Skin of body (tissue), 2 donors: Measurements from ENCODE around the gene HK1. TPM values are rescaled to one million over a fixed set of nuclear protein-coding genes. Genes with fewer than 3 reads are reported as not detected.
"Not testable (repeated sequence)": the region's sequence is repeated elsewhere in the genome, so short reads cannot be mapped to it uniquely, and the experiment has no call there.

Experiments used
- DNase-seq: peaks from one replicate; lab custom pipeline; 2025; lab: John Stamatoyannopoulos, UW
- total RNA-seq: library from RNA; depleted of rRNA; stranded (reverse); fragments of >200 nt; gene quantifications from one replicate; pipeline ENCODE4 v1.2.3, GENCODE V29; 2014

The HK1 gene
- total RNA-seq, 1 donor from 2014 or later = 50.6 TPM

- not testable (repeated sequence) for DNase-seq
Observed at GRCh38 chr10:69308304-69308703, 30.0 kb downstream of the HK1 start.

GRCh38 chr10:69311309-69311708 lies 33.0 kb downstream of the HK1 start:
- DNase-seq = no peak

GRCh38 chr10:69312528-69312927 lies 34.2 kb downstream of the HK1 start:
- DNase-seq = no peak

DNA sequence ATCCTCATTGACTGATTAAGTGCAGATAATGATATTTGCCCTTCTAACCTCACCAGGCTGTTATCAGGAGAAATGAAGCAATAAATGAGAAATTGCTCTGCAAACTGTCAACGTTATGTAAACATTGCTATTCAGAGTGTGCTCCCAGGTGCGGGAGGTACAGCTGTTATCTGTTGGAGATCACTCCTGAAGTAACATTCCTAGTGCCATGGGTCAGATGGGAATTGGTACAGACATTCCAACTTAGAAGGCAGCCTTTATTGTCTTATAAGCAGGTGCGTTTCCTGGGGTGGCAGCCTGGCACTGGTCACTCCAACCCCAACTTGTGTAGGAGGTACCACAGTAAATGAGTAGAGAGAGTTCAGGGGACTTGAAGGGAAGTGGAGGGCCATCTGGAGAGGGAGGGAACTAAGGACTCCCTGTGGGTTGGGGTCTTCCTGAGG lies 36.8 kb downstream of the HK1 start:
- no peak for DNase-seq

DNA sequence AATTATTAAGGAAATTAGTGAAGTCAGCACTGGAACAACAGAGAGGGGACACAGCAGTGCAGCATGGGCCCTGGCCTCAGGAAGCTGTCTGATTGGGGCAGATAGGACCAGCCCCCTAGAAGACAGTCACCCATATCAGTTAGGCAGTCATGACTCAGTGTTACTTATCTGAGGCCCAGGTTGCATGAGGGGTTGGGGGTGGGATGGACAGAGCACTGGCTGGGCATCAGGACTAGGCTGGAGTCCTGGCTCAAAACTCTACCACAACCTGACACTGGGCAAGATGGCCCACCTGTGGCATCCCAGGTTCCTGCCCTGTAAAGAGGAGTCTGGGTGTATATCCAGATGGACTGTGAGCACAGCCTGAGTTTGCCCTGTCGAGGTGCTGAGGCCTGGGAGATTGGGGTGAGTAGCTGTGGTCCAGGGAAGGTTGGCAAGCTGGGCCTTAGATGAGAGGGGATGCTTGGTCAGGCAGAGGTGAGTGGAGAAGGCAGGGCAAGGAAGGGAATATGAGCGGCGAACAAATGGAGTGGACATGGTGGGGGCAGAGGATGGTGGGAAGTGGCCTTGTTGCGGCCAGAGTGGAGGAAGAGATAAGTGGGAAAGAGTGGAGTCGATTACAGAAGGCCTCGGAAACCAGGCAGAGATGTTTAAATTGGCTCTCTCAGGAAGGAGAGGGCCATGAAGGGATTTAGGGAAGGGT lies 37.5 kb downstream of the HK1 start:
- DNase-seq = no peak

GRCh38 chr10:69316313-69317059 lies 38.2 kb downstream of the HK1 start:
- DNase-seq = no peak

- DNase-seq = no peak
Observed at GRCh38 chr10:69317175-69317604, 38.9 kb downstream of the HK1 start.

- DNase-seq = no peak
Observed at GRCh38 chr10:69317626-69318105, 39.4 kb downstream of the HK1 start.

DNA sequence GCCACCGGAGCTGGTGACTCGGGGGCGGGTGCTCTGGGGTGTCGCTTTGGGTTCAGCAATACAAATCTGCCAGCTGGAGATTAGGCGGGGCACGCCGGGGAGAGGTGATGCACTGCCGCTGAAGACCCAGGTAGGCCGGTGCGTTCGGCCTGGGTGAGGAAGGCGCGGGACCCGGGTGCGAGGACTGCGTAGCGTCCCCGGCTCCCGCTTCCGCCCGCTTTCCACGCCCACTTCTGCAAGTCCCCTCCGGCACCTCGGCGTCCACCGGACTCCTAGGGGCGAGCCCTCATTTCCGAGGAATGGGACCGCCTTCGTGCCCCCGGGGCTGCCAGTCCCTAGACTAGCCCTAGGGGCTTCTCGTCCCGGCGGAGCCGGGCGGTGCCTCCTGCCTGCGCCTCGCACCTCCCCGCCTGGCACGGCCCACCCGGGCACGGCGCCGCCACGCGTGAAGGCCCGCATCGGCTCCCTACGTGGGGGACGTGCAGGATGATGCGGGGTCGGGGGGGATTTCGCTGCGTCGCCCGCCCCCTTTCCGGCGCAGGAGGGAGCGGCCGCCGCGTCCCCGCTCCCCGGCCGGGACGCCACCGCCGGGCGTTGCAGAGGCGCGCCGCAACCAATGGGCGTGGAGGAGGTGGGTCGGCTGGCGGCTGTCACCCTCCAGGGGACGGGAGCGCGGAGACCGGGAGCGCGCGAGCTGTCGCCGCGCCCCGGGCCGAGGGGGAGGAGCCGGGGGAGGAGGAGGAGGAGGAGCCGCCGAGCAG lies 40.0 kb downstream of the HK1 start:
- DNase-seq = peak; percentile 80

DNA sequence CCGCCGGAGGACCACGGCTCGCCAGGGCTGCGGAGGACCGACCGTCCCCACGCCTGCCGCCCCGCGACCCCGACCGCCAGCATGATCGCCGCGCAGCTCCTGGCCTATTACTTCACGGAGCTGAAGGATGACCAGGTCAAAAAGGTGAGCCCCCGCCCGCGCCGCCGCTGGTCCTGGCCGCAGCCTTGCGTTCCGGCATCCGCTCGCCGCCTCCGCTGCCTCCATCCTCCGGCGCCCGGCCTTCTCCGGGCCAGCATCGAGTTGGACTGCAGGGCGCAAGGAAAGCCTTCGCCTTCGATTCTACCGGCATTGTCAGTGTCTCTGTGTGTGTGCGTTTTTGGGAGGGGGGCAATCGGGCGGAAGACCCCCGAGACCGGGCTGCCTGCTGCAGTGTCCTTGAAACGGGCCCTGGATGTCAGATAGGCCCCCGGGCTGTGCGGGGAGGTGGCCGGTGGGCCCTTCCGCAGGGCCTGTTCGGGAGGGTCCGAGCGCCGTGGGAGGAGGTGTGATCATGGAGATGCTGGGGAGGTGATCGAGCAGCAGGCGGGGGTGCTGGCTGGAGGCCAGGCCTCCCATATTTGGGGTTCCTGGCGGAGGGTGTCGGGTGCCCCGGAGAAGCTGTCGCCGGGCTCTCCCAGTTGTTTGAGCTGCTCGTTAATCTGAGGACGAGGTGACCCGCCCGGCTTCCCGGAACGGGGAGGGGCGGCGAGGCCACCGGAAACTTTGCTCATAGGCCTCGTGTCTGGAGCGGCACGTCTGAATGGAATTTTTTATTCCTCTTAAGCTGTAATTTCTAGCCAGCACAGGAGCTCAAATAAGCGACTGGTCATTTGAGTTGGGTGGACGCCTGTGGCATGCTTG lies 40.8 kb downstream of the HK1 start:
- peak; percentile 53 for DNase-seq

GRCh38 chr10:69319841-69320316 lies 41.6 kb downstream of the HK1 start:
- no peak for DNase-seq

- DNase-seq = no peak
Observed at GRCh38 chr10:69320521-69320920, 42.2 kb downstream of the HK1 start.

DNA sequence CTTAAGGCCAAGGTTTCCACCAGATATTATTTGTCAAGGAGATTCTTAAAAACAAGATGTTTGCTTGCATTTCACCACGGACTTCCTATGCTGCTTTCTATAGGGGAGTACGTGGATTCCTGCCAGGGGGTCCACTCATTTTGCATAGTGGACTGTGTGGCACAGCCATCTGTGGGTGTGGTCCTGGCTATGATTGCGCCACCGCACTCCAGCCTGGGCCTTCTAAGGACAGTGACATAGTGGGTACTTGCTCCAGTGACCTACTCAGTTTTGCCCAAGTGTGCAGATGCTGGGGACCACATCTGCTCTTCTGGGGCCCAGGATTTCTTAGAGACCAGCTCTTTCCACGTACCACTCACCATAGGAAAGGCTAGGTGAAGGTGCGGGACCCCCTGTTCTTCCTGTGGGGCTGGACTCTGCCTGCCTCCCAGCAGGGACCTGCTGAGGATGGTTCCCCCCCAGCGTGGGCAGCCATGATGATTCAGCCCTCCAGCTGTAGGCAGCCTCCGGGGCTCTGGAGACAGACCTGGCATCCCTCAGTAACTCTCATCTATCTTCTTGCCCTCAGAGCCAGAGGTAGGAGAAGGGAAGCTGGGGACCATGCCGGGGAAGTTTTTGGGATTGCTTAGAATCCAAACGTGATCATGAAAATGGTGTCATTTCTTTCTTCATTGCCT lies 42.9 kb downstream of the HK1 start:
- no peak for DNase-seq

GRCh38 chr10:69321865-69322264 lies 43.6 kb downstream of the HK1 start:
- no peak for DNase-seq

DNA sequence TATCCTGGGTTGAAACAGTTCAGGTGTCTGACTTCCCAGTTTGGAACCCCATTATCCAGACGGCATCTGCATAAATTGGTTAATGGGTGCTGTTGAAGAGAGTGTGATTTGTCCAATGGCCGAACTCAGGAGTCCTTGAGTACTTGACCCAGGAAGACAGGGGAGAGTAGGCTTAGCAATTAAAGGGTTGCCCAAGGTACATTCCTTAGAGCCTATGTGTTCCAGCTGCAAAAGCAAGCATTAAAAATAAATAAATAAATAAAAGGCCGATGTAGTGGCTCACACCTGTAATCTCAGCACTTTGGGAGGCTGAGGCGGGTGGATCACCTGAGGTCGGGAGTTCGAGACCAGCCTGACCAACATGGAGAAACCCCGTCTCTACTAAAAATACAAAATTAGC lies 44.0 kb downstream of the HK1 start:
- not testable (repeated sequence) for DNase-seq

GRCh38 chr10:69323622-69324021 lies 45.3 kb downstream of the HK1 start:
- no peak for DNase-seq

DNA sequence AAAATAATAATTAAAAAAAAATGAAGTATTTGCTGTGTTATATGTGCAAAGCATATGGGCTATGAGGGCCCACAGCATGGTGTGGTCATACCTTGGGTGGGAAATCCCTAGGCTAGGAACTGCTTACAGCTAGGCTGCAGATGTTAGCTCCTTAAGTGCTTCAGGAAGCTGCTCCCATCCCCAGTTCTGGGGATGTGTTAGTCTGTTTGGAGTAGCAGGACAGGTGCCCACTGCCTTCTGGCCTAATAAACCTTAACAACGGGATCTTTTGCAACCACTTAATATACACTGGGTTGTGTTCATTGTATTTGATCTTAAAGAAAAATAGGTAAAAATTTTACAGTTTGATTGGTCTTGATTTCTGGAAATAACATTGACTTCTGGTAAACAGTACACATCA lies 46.3 kb downstream of the HK1 start:
- DNase-seq = no peak

DNA sequence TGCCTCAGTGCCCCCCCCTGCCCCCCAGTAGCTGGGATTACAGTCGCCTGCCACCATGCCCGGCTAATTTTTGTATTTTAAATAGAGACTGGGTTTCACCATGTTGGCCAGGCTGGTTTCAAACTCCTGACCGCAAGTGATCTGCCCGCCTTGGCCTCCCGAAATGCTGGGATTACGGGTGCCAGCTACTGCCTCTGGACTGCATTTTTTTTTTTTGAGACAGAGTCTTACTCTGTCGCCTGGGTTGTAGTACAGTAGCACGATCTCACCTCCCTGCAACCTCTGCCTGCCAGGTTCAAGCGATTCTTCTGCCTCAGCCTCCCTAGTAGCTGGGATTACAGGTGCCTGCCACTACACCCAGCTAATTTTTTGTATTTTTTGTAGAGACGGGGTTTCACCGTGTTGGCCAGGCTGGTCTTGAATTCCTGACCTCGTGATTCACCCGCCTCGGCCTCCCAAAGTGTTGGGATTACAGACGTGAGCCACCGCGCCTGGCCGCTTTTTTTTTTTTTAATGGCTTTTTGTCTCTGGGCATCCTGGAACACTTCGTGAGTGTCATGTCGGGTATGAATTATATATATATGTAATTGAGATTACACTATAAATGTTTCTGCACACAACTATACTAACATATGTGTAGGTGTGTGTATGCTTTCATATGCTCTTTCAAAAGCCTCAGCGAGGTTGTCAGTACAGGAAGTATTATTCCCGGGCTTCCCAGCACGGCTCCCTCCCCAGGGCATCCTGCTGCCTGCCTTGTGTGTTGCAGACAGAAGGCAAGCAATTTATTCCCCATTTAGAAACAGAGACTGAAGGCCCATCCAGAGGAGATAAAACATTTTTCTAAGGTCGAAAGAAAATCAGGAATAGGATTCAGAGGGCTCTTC lies 47.6 kb downstream of the HK1 start:
- not testable (repeated sequence) for DNase-seq

GRCh38 chr10:69326692-69327091 lies 48.4 kb downstream of the HK1 start:
- DNase-seq = no peak
